Keratinocyte (primary cell): ENCODE results near the gene UPF1. TPM values are rescaled to one million over a fixed set of nuclear protein-coding genes. Genes with fewer than 3 reads are reported as not detected.
A peak's percentile ranks its signal among the peaks of the same experiment; 100 is the strongest.

ENCODE experiments used
- DNase-seq: peaks from one replicate; pipeline ENCODE4 v3.0.0-alpha.2; 2011; ENCODE audit warnings: low read depth, missing footprints, low spot score
- FAIRE-seq: peaks from 2 replicates; lab custom pipeline; 2011; peaks lifted over from hg19 to GRCh38; lab: Jason Lieb, UNC
- H2AFZ ChIP-seq: 2 replicates; pipeline ENCODE4 v1.6.0; 2012; ENCODE audit warnings: low read length, control low read depth, inconsistent platforms; ENCODE audit not compliant: control insufficient read depth
- H3K27ac ChIP-seq: 2 replicates; pipeline ENCODE4 v1.5.1; 2011; ENCODE audit warnings: low read length; ENCODE audit not compliant: control insufficient read depth, insufficient read depth
- H3K27me3 ChIP-seq: 3 replicates; pipeline ENCODE4 v1.6.0; 2011; ENCODE audit warnings: low read length; ENCODE audit not compliant: control insufficient read depth, insufficient read depth; ENCODE audit errors: extremely low read depth
- H3K36me3 ChIP-seq, 2 experiments: 2 replicates in 1 of 2; 3 replicates in 1 of 2; pipeline ENCODE4 v1.5.1; 2011; ENCODE audit warnings: low read length in 2 of 2, mild to moderate bottlenecking in 1 of 2; ENCODE audit not compliant: control insufficient read depth in 2 of 2, insufficient read depth in 2 of 2; ENCODE audit errors: extremely low read depth in 1 of 2
- H3K4me1 ChIP-seq: 3 replicates; pipeline ENCODE4 v1.5.1; 2011; ENCODE audit warnings: low read length; ENCODE audit not compliant: control insufficient read depth, insufficient read depth; ENCODE audit errors: extremely low read depth
- H3K4me2 ChIP-seq: 3 replicates; pipeline ENCODE4 v1.6.0; 2011; ENCODE audit warnings: low read depth, low read length; ENCODE audit not compliant: control insufficient read depth, insufficient read depth; ENCODE audit errors: extremely low read depth
- H3K4me3 ChIP-seq, 3 experiments: fragments of 200-600 bp in 1 of 3; sonication (generic) in 1 of 3; 2 replicates in 2 of 3; 3 replicates in 1 of 3; pipeline ENCODE4 v1.5.1; 2011 to 2016; ENCODE audit warnings: low read length in 3 of 3, mild to moderate bottlenecking in 3 of 3, control low read depth in 2 of 3, inconsistent platforms in 1 of 3, low read depth in 1 of 3, mixed read lengths in 1 of 3, mixed run types in 1 of 3, moderate library complexity in 1 of 3; ENCODE audit not compliant: control insufficient read depth in 2 of 3, insufficient read depth in 2 of 3; ENCODE audit errors: extremely low read depth in 1 of 3
- H3K79me2 ChIP-seq: 2 replicates; pipeline ENCODE4 v1.6.0; 2012; ENCODE audit warnings: low read length; ENCODE audit not compliant: control insufficient read depth, insufficient read depth
- H3K9ac ChIP-seq: 3 replicates; pipeline ENCODE4 v1.6.0; 2011; ENCODE audit warnings: low read length; ENCODE audit not compliant: control insufficient read depth, insufficient read depth; ENCODE audit errors: extremely low read depth
- H3K9me1 ChIP-seq: 3 replicates; pipeline ENCODE4 v1.6.0; 2011; ENCODE audit warnings: low read length; ENCODE audit not compliant: control insufficient read depth, insufficient read depth; ENCODE audit errors: extremely low read depth
- H3K9me3 ChIP-seq: 2 replicates; pipeline ENCODE4 v1.5.1; 2012; ENCODE audit warnings: low read depth, low read length; ENCODE audit not compliant: control insufficient read depth
- H4K20me1 ChIP-seq: 3 replicates; pipeline ENCODE4 v1.6.0; 2011; ENCODE audit warnings: low read length; ENCODE audit not compliant: control insufficient read depth, insufficient read depth; ENCODE audit errors: extremely low read depth
- EZH2 ChIP-seq: IDR thresholded peaks from one replicate; pipeline ENCODE4 v1.6.1; 2012; ENCODE audit warnings: inconsistent platforms, mild to moderate bottlenecking, low read length, moderate library complexity
- dilution Hi-C: fragments of 300-500 bp; cut with MboI; formaldehyde crosslinking; loops from one replicate; pipeline ENCODE4 v1.7.0; 2020; ENCODE audit warnings: low sequenced_read_pairs; ENCODE audit not compliant: extremely low pct_ligation_motif_present
- polyA plus RNA-seq, 5 experiments: library from polyadenylated mRNA; depleted of rRNA in 3 of 5; stranded (reverse) in 3 of 5; stranded (forward) in 1 of 5; unstranded in 1 of 5; fragments of >200 nt; gene quantifications; 1 replicate in 1 of 5; 2 replicates in 3 of 5; 3 replicates in 1 of 5; pipeline versions ENCODE4 v1.2.1 to v1.2.3, GENCODE V29; 2011 to 2012; ENCODE audit warnings: missing spikeins in 2 of 5, low read depth in 1 of 5, low replicate concordance in 1 of 5
- TF ChIP-seq, protein P1 (sequence below), 3 experiments: IDR thresholded peaks in 1 of 3; conservative IDR thresholded peaks in 1 of 3; optimal IDR thresholded peaks in 1 of 3; 2 replicates in 2 of 3; 3 replicates in 1 of 3; pipeline versions ENCODE3 to v1.5.1; 2011; ENCODE audit warnings: low read length in 3 of 3, mild to moderate bottlenecking in 3 of 3, moderate library complexity in 2 of 3, control low read depth in 1 of 3, inconsistent platforms in 1 of 3; ENCODE audit not compliant: insufficient read depth in 2 of 3; ENCODE audit errors: extremely low read depth in 1 of 3

UPF1 gene
- polyA plus RNA-seq, 1 donor (not counting 4 experiments of a cell fraction or from before 2014, with no cell fraction given): 33.7 TPM

DNA sequence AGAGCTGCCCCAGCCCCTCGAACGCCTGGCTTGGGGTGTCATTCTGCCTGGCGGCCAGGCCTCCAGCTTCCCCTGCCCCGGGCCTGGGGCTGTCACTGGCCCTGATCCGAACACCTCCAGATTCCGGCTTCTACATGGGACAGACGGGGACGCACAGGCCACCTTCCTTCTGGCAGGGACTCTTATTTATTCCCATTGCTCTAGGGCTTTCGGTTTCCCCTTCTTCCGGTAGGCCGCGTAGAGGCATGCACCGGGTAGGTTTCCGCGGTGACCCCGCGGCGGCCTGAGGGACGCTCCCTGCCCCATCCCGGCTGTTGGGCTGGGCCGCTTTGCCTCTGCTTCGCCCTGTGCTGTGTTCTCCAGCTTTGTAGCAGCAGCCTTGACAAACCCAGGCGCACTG is 36.0 kb downstream of the UPF1 start:
- Histone ChIP-seq H3K79me2 (no peaks in the 10 kb centered on the region), H3K27me3 (peaks cover 6% of the 10 kb centered on the region), H3K4me1 (no peaks in the 10 kb centered on the region), H3K27ac (no peak overlapping the region), H3K9me1 (no peaks in the 10 kb centered on the region), H3K9ac (no peak overlapping the region), H2AFZ (no peak overlapping the region), H4K20me1 (peaks cover 4% of the 10 kb centered on the region), H3K4me3 (no peak overlapping the region), H3K9me3 (no peaks in the 10 kb centered on the region), H3K4me2 (no peak overlapping the region), H3K36me3 (peaks cover 30 to 34% of the 10 kb centered on the region in 2 experiments)
- TF ChIP-seq EZH2: no peak
- TF ChIP-seq, protein P1, sequence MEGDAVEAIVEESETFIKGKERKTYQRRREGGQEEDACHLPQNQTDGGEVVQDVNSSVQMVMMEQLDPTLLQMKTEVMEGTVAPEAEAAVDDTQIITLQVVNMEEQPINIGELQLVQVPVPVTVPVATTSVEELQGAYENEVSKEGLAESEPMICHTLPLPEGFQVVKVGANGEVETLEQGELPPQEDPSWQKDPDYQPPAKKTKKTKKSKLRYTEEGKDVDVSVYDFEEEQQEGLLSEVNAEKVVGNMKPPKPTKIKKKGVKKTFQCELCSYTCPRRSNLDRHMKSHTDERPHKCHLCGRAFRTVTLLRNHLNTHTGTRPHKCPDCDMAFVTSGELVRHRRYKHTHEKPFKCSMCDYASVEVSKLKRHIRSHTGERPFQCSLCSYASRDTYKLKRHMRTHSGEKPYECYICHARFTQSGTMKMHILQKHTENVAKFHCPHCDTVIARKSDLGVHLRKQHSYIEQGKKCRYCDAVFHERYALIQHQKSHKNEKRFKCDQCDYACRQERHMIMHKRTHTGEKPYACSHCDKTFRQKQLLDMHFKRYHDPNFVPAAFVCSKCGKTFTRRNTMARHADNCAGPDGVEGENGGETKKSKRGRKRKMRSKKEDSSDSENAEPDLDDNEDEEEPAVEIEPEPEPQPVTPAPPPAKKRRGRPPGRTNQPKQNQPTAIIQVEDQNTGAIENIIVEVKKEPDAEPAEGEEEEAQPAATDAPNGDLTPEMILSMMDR (optimal IDR thresholded peaks at IDR 0.05 in 1 of 3, IDR thresholded peaks at IDR 0.05 in 1 of 3, conservative IDR thresholded peaks at IDR 0.05 in 1 of 3; ENCODE audit: extremely low read depth in 1 of 3, insufficient read depth in 2 of 3, low read length in 3 of 3): no peak
- FAIRE-seq (no peak), DNase-seq (no peak)
- dilution Hi-C loops: no loop called here

DNA sequence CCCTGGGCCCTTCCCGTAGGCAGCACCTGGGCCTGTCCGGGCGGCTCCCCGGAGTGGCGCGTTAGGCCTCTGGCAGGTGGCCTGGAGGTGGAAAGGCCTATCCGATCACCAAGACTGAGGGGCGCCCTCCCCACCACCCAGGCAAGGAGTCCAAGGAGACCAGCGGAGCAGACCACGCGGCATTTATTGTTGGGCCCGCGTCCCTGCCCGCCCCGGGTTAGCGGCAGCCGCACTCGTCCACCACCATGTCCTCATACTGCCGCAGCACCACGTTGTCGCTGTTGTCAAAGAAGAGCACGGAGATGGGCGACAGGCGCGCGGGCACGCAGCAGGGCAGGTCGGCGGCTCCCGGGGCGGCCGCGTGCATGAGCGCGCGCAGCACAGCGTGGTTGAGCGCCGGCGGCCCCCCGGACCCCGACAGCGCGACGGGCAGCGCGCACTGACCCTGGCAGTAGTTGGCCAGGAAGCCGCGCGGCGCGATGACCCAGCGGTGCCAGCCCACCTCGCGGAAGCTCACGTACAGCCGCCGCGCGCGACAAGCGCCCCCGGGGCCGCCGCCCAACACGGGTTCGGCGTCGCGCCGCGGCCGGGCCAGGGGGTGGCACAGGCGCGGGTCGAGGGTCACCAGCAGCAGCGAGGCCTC is 36.7 kb downstream of the UPF1 start:
- H3K4me2 ChIP-seq: no peak overlapping the region
- H3K36me3 ChIP-seq: peaks cover 25 to 27% of the 10 kb centered on the region in 2 experiments
- no peaks in the 10 kb centered on the region for H4K20me1 ChIP-seq
- TF ChIP-seq, protein P1 (optimal IDR thresholded peaks at IDR 0.05 in 1 of 3, IDR thresholded peaks at IDR 0.05 in 1 of 3, conservative IDR thresholded peaks at IDR 0.05 in 1 of 3; ENCODE audit: extremely low read depth in 1 of 3, insufficient read depth in 2 of 3, low read length in 3 of 3): peak in 1 of 3 experiments; percentile 5
- no peak for TF ChIP-seq EZH2
- H3K9me3 ChIP-seq: no peaks in the 10 kb centered on the region
- H3K9me1 ChIP-seq: no peaks in the 10 kb centered on the region
- no peak overlapping the region for H3K4me3 ChIP-seq
- no peaks in the 10 kb centered on the region for H3K4me1 ChIP-seq
- no peak for DNase-seq
- H3K79me2 ChIP-seq: no peaks in the 10 kb centered on the region
- H2AFZ ChIP-seq: no peak overlapping the region
- dilution Hi-C loops: no loop called here
- H3K27ac ChIP-seq: no peak overlapping the region
- no peak overlapping the region for H3K9ac ChIP-seq
- peaks cover 6% of the 10 kb centered on the region for H3K27me3 ChIP-seq
- FAIRE-seq: no peak
